ENCODE data around the gene NR3C2.

NR3C2 gene

GRCh38 chr4:148266240-148266639 is 176.0 kb downstream of the NR3C2 start:
- ATAC-seq, result no peak
- TF ChIP-seq RARB (CRISPR knock-in tag; IDR thresholded peaks at IDR 0.05), result no peak
- TF ChIP-seq ESRRG (CRISPR knock-in tag; IDR thresholded peaks at IDR 0.05), result no peak
- no peak for TF ChIP-seq ZFP3 (CRISPR knock-in tag; IDR thresholded peaks at IDR 0.05)
- no peak for TF ChIP-seq BACH2 (CRISPR knock-in tag; IDR thresholded peaks at IDR 0.05; ENCODE audit: borderline replicate concordance)
- TF ChIP-seq, protein P1, sequence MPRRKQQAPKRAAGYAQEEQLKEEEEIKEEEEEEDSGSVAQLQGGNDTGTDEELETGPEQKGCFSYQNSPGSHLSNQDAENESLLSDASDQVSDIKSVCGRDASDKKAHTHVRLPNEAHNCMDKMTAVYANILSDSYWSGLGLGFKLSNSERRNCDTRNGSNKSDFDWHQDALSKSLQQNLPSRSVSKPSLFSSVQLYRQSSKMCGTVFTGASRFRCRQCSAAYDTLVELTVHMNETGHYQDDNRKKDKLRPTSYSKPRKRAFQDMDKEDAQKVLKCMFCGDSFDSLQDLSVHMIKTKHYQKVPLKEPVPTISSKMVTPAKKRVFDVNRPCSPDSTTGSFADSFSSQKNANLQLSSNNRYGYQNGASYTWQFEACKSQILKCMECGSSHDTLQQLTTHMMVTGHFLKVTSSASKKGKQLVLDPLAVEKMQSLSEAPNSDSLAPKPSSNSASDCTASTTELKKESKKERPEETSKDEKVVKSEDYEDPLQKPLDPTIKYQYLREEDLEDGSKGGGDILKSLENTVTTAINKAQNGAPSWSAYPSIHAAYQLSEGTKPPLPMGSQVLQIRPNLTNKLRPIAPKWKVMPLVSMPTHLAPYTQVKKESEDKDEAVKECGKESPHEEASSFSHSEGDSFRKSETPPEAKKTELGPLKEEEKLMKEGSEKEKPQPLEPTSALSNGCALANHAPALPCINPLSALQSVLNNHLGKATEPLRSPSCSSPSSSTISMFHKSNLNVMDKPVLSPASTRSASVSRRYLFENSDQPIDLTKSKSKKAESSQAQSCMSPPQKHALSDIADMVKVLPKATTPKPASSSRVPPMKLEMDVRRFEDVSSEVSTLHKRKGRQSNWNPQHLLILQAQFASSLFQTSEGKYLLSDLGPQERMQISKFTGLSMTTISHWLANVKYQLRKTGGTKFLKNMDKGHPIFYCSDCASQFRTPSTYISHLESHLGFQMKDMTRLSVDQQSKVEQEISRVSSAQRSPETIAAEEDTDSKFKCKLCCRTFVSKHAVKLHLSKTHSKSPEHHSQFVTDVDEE (CRISPR knock-in tag; IDR thresholded peaks at IDR 0.05), result no peak
- TF ChIP-seq PPARA (CRISPR knock-in tag; IDR thresholded peaks at IDR 0.05; ENCODE audit: borderline replicate concordance), result no peak
- no peak for TF ChIP-seq ZNF70 (CRISPR knock-in tag; IDR thresholded peaks at IDR 0.05)

DNA sequence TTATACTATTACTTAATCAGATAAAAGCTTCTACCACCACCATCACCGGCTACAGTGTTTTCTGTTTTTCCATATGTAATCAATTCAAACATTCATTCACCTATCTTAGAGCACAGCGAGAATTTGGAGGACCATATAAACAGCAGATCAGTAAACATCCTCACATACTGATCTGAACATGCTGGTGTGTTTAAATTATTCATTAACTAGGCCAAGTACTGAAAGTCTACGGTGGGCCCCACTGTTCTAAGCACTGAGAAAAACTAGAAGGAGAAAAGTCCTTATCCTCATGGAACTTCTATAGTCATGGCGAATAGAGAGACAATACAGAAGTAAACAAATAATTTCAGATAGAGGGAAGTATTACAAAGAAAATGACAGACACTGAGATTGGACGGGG is 176.6 kb downstream of the NR3C2 start:
- TF ChIP-seq ZC3H10 (CRISPR knock-in tag; IDR thresholded peaks at IDR 0.05), result no peak
- TF ChIP-seq TOX (CRISPR knock-in tag; IDR thresholded peaks at IDR 0.05; ENCODE audit: borderline replicate concordance), result no peak
- TF ChIP-seq ZNF565 (CRISPR knock-in tag; conservative IDR thresholded peaks at IDR 0.05; ENCODE audit: low read depth), result no peak
- no peak for TF ChIP-seq OSR1 (CRISPR knock-in tag; IDR thresholded peaks at IDR 0.05)
- no peak for ATAC-seq

DNA sequence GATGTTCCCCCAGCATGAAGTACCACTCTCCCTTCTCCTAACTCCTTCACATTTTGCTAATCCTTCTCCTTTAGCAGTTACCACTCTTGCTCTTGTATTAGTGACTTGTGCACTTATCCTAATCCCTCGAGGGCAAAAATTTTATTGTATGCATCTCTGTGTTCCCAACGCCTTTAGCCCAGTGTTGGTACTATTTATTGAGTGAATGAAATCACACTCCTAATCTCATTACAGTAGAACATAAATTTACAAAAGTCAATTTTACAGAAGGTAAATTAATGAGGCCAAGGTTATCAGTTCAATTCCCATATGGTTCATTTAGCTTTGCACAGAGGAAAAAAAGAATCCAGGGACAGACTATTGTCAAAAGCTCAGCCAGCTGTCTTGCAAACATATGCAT is 178.4 kb downstream of the NR3C2 start:
- TF ChIP-seq, protein P2, sequence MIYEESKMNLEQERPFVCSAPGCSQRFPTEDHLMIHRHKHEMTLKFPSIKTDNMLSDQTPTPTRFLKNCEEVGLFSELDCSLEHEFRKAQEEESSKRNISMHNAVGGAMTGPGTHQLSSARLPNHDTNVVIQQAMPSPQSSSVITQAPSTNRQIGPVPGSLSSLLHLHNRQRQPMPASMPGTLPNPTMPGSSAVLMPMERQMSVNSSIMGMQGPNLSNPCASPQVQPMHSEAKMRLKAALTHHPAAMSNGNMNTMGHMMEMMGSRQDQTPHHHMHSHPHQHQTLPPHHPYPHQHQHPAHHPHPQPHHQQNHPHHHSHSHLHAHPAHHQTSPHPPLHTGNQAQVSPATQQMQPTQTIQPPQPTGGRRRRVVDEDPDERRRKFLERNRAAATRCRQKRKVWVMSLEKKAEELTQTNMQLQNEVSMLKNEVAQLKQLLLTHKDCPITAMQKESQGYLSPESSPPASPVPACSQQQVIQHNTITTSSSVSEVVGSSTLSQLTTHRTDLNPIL (CRISPR knock-in tag; IDR thresholded peaks at IDR 0.05; ENCODE audit: low read depth), result no peak
- TF ChIP-seq ARNTL (CRISPR knock-in tag; IDR thresholded peaks at IDR 0.05; ENCODE audit: borderline replicate concordance, low read depth) (no peak), CSDC2 (CRISPR knock-in tag; IDR thresholded peaks at IDR 0.05) (no peak), SNAI2 (CRISPR knock-in tag; IDR thresholded peaks at IDR 0.05) (no peak), ZNF565 (CRISPR knock-in tag; conservative IDR thresholded peaks at IDR 0.05; ENCODE audit: low read depth) (no peak), ZC3H10 (CRISPR knock-in tag; IDR thresholded peaks at IDR 0.05) (no peak), ISL1 (CRISPR knock-in tag; IDR thresholded peaks at IDR 0.05) (no peak), GLIS3 (CRISPR knock-in tag; IDR thresholded peaks at IDR 0.05) (no peak)
- ATAC-seq, result no peak

- TF ChIP-seq CSDC2 (CRISPR knock-in tag; IDR thresholded peaks at IDR 0.05) (no peak), ZNF70 (CRISPR knock-in tag; IDR thresholded peaks at IDR 0.05) (no peak), ZFP3 (CRISPR knock-in tag; IDR thresholded peaks at IDR 0.05) (no peak), RARB (CRISPR knock-in tag; IDR thresholded peaks at IDR 0.05) (no peak), PPARA (CRISPR knock-in tag; IDR thresholded peaks at IDR 0.05; ENCODE audit: borderline replicate concordance) (no peak), ZC3H10 (CRISPR knock-in tag; IDR thresholded peaks at IDR 0.05) (no peak), ARNTL (CRISPR knock-in tag; IDR thresholded peaks at IDR 0.05; ENCODE audit: borderline replicate concordance, low read depth) (no peak), ESRRG (CRISPR knock-in tag; IDR thresholded peaks at IDR 0.05) (no peak)
- no peak for ATAC-seq
Measured at GRCh38 chr4:148263127-148263526, 179.1 kb downstream of the NR3C2 start.

GRCh38 chr4:148261848-148262247 is 180.4 kb downstream of the NR3C2 start:
- no peak for ATAC-seq

More at GRCh38 chr4:148261848-148262247, 180.4 kb downstream of the NR3C2 start:
- TF ChIP-seq ZFP30 (CRISPR knock-in tag; IDR thresholded peaks at IDR 0.05), result no peak
- TF ChIP-seq GLIS3 (CRISPR knock-in tag; IDR thresholded peaks at IDR 0.05), result no peak
- TF ChIP-seq, protein P3, sequence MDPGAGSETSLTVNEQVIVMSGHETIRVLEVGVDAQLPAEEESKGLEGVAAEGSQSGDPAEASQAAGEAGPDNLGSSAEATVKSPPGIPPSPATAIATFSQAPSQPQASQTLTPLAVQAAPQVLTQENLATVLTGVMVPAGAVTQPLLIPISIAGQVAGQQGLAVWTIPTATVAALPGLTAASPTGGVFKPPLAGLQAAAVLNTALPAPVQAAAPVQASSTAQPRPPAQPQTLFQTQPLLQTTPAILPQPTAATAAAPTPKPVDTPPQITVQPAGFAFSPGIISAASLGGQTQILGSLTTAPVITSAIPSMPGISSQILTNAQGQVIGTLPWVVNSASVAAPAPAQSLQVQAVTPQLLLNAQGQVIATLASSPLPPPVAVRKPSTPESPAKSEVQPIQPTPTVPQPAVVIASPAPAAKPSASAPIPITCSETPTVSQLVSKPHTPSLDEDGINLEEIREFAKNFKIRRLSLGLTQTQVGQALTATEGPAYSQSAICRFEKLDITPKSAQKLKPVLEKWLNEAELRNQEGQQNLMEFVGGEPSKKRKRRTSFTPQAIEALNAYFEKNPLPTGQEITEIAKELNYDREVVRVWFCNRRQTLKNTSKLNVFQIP (CRISPR knock-in tag; IDR thresholded peaks at IDR 0.05; ENCODE audit: borderline replicate concordance, low read depth), result no peak
- TF ChIP-seq ZNF8 (CRISPR knock-in tag; IDR thresholded peaks at IDR 0.05), result no peak
- TF ChIP-seq BACH2 (CRISPR knock-in tag; IDR thresholded peaks at IDR 0.05; ENCODE audit: borderline replicate concordance), result no peak
- TF ChIP-seq ZC3H10 (CRISPR knock-in tag; IDR thresholded peaks at IDR 0.05), result no peak
- no peak for TF ChIP-seq ZFP3 (CRISPR knock-in tag; IDR thresholded peaks at IDR 0.05)
- TF ChIP-seq ZNF565 (CRISPR knock-in tag; conservative IDR thresholded peaks at IDR 0.05; ENCODE audit: low read depth), result no peak
- TF ChIP-seq TOX (CRISPR knock-in tag; IDR thresholded peaks at IDR 0.05; ENCODE audit: borderline replicate concordance), result no peak
- no peak for TF ChIP-seq TCF4 (CRISPR knock-in tag; IDR thresholded peaks at IDR 0.05; ENCODE audit: borderline replicate concordance)
- TF ChIP-seq ESRRG (CRISPR knock-in tag; IDR thresholded peaks at IDR 0.05), result no peak
- no peak for TF ChIP-seq SNAI2 (CRISPR knock-in tag; IDR thresholded peaks at IDR 0.05)
- TF ChIP-seq ARNTL (CRISPR knock-in tag; IDR thresholded peaks at IDR 0.05; ENCODE audit: borderline replicate concordance, low read depth), result no peak
- TF ChIP-seq OSR1 (CRISPR knock-in tag; IDR thresholded peaks at IDR 0.05), result no peak
- TF ChIP-seq PPARA (CRISPR knock-in tag; IDR thresholded peaks at IDR 0.05; ENCODE audit: borderline replicate concordance), result no peak
